ENCODE data around the gene SWAP70.

The SWAP70 gene

DNA sequence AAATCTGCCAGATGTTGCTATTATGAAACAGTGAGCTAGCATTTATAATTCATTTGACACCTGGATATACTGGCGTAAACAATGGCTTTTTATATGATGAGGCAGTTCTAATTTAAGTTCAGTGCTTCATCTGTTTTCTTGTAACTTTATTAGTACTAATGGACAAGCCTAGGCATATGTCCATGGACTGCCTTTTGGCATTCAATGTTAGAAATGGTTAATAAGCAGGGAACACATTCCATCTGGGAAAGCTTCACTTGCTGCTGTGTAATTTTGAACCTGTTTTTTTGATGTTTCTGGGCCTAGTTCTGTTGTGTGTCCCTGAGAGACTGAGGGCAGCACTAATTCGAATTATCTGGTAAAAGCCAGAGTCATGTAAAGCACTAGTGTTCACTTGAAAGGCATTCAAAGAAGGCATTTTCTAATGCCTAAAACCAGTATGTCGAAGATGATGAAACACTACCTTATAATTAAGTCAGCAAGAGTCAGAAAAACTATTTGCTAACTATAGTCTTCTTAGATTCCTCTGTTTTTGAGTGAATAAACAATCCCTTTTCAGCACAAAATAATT lies 138.5 kb downstream of the SWAP70 start:
- Histone ChIP-seq H3K36me3 (ENCODE audit: low read depth) (peaks cover 7% of the 10 kb centered on the region), H3K4me1 (ENCODE audit: insufficient read depth, poor library complexity, severe bottlenecking) (peaks cover 26% of the 10 kb centered on the region), H3K27me3 (ENCODE audit: insufficient read depth, poor library complexity, severe bottlenecking) (no peaks in the 10 kb centered on the region), H3K4me3 (ENCODE audit: severe bottlenecking) (no peak overlapping the region), H3K9me3 (ENCODE audit: severe bottlenecking) (no peaks in the 10 kb centered on the region), H3K27ac (ENCODE audit: poor library complexity, severe bottlenecking) (peak overlapping the region; percentile 68)
- ATAC-seq (ENCODE audit: low read depth) = peak; percentile 69
- TF ChIP-seq, protein P1, sequence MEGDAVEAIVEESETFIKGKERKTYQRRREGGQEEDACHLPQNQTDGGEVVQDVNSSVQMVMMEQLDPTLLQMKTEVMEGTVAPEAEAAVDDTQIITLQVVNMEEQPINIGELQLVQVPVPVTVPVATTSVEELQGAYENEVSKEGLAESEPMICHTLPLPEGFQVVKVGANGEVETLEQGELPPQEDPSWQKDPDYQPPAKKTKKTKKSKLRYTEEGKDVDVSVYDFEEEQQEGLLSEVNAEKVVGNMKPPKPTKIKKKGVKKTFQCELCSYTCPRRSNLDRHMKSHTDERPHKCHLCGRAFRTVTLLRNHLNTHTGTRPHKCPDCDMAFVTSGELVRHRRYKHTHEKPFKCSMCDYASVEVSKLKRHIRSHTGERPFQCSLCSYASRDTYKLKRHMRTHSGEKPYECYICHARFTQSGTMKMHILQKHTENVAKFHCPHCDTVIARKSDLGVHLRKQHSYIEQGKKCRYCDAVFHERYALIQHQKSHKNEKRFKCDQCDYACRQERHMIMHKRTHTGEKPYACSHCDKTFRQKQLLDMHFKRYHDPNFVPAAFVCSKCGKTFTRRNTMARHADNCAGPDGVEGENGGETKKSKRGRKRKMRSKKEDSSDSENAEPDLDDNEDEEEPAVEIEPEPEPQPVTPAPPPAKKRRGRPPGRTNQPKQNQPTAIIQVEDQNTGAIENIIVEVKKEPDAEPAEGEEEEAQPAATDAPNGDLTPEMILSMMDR (IDR thresholded peaks at IDR 0.05; ENCODE audit: poor library complexity, severe bottlenecking) = no peak
- no peak for DNase-seq (ENCODE audit: low spot score)
